ENCODE results near the gene OAS2. TPM values are rescaled to one million over a fixed set of nuclear protein-coding genes. Genes with fewer than 3 reads are reported as not detected.

The OAS2 gene
- total RNA-seq, 1 donor from 2014 or later: 94.2 TPM

DNA sequence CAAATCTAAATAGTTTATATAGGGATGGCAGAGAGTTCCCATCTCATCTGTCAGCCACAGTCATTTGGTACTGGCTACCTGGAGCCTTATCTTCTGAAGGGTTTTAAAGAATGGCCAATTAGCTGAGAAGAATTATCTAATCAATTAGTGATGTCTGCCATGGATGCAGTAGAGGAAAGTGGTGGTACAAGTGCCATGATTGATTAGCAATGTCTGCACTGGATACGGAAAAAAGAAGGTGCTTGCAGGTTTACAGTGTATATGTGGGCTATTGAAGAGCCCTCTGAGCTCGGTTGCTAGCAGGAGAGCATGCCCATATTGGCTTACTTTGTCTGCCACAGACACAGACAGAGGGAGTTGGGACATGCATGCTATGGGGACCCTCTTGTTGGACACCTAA lies 7.9 kb upstream of the OAS2 start:
- no peak overlapping the region for H2AFZ ChIP-seq (ENCODE audit: low read depth, low read length)
- no peak overlapping the region for H3K27ac ChIP-seq (ENCODE audit: low read depth, low read length)
- Mint-ChIP-seq H3K36me3 (ENCODE audit: low read depth, unreplicated experiment) (peaks cover 19% of the 10 kb centered on the region), H3K27ac (ENCODE audit: unreplicated experiment) (no peak overlapping the region), H3K27me3 (ENCODE audit: low read depth, unreplicated experiment) (peaks cover 32% of the 10 kb centered on the region), H3K9me3 (ENCODE audit: unreplicated experiment) (peaks cover 2% of the 10 kb centered on the region), H3K4me3 (ENCODE audit: unreplicated experiment) (no peak overlapping the region), H3K4me1 (ENCODE audit: low read depth, unreplicated experiment) (peaks cover 5% of the 10 kb centered on the region)
- H3K4me1 ChIP-seq (ENCODE audit: insufficient read depth, low read length): no peaks in the 10 kb centered on the region
- no peaks in the 10 kb centered on the region for H3K9me3 ChIP-seq (ENCODE audit: insufficient read depth, low read depth, low read length)
- no peaks in the 10 kb centered on the region for H3K36me3 ChIP-seq (ENCODE audit: insufficient read depth, low read length)
- H3K9ac ChIP-seq (ENCODE audit: low read length): no peak overlapping the region
- TF ChIP-seq, protein P1, sequence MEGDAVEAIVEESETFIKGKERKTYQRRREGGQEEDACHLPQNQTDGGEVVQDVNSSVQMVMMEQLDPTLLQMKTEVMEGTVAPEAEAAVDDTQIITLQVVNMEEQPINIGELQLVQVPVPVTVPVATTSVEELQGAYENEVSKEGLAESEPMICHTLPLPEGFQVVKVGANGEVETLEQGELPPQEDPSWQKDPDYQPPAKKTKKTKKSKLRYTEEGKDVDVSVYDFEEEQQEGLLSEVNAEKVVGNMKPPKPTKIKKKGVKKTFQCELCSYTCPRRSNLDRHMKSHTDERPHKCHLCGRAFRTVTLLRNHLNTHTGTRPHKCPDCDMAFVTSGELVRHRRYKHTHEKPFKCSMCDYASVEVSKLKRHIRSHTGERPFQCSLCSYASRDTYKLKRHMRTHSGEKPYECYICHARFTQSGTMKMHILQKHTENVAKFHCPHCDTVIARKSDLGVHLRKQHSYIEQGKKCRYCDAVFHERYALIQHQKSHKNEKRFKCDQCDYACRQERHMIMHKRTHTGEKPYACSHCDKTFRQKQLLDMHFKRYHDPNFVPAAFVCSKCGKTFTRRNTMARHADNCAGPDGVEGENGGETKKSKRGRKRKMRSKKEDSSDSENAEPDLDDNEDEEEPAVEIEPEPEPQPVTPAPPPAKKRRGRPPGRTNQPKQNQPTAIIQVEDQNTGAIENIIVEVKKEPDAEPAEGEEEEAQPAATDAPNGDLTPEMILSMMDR (IDR thresholded peaks at IDR 0.05; ENCODE audit: insufficient read depth, low read depth, low read length): no peak
- TF ChIP-seq EZH2 (IDR thresholded peaks at IDR 0.05; ENCODE audit: insufficient read depth, low read length): no peak
- DNase-seq (ENCODE audit: low read depth) (no peak), FAIRE-seq (no peak)
- H3K4me2 ChIP-seq (ENCODE audit: low read length): no peak overlapping the region
- H3K27me3 ChIP-seq (ENCODE audit: insufficient read depth, low read length): no peaks in the 10 kb centered on the region
- H3K4me3 ChIP-seq (ENCODE audit: insufficient read depth, low read depth, low read length): no peak overlapping the region
- no peaks in the 10 kb centered on the region for H3K79me2 ChIP-seq (ENCODE audit: insufficient read depth, low read length)
- H4K20me1 ChIP-seq (ENCODE audit: insufficient read depth, low read length): no peaks in the 10 kb centered on the region

DNA sequence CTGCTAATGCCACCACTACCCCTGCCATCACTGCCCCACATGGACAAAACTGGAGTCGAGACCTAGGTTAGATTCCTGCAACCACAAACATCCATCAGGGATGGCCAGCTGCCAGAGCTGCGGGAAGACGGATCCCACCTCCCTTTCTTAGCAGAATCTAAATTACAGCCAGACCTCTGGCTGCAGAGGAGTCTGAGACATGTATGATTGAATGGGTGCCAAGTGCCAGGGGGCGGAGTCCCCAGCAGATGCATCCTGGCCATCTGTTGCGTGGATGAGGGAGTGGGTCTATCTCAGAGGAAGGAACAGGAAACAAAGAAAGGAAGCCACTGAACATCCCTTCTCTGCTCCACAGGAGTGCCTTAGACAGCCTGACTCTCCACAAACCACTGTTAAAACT lies 7.1 kb upstream of the OAS2 start:
- peaks cover 28% of the 10 kb centered on the region for H3K27me3 Mint-ChIP-seq (ENCODE audit: low read depth, unreplicated experiment)
- H3K4me1 Mint-ChIP-seq (ENCODE audit: low read depth, unreplicated experiment): peaks cover 5% of the 10 kb centered on the region
- TF ChIP-seq EZH2 (IDR thresholded peaks at IDR 0.05; ENCODE audit: insufficient read depth, low read length): no peak
- peaks cover 2% of the 10 kb centered on the region for H3K9me3 Mint-ChIP-seq (ENCODE audit: unreplicated experiment)
- H3K27ac Mint-ChIP-seq (ENCODE audit: unreplicated experiment): no peak overlapping the region
- H3K79me2 ChIP-seq (ENCODE audit: insufficient read depth, low read length): no peaks in the 10 kb centered on the region
- H2AFZ ChIP-seq (ENCODE audit: low read depth, low read length): no peak overlapping the region
- no peak overlapping the region for H3K4me3 Mint-ChIP-seq (ENCODE audit: unreplicated experiment)
- no peak overlapping the region for H3K4me2 ChIP-seq (ENCODE audit: low read length)
- no peaks in the 10 kb centered on the region for H4K20me1 ChIP-seq (ENCODE audit: insufficient read depth, low read length)
- H3K27me3 ChIP-seq (ENCODE audit: insufficient read depth, low read length): no peaks in the 10 kb centered on the region
- no peaks in the 10 kb centered on the region for H3K36me3 ChIP-seq (ENCODE audit: insufficient read depth, low read length)
- FAIRE-seq: no peak
- H3K9ac ChIP-seq (ENCODE audit: low read length): no peak overlapping the region
- H3K9me3 ChIP-seq (ENCODE audit: insufficient read depth, low read depth, low read length): no peaks in the 10 kb centered on the region
- no peak overlapping the region for H3K27ac ChIP-seq (ENCODE audit: low read depth, low read length)
- DNase-seq (ENCODE audit: low read depth): no peak
- peaks cover 15% of the 10 kb centered on the region for H3K36me3 Mint-ChIP-seq (ENCODE audit: low read depth, unreplicated experiment)
- no peaks in the 10 kb centered on the region for H3K4me1 ChIP-seq (ENCODE audit: insufficient read depth, low read length)
- H3K4me3 ChIP-seq (ENCODE audit: insufficient read depth, low read depth, low read length): no peak overlapping the region

DNA sequence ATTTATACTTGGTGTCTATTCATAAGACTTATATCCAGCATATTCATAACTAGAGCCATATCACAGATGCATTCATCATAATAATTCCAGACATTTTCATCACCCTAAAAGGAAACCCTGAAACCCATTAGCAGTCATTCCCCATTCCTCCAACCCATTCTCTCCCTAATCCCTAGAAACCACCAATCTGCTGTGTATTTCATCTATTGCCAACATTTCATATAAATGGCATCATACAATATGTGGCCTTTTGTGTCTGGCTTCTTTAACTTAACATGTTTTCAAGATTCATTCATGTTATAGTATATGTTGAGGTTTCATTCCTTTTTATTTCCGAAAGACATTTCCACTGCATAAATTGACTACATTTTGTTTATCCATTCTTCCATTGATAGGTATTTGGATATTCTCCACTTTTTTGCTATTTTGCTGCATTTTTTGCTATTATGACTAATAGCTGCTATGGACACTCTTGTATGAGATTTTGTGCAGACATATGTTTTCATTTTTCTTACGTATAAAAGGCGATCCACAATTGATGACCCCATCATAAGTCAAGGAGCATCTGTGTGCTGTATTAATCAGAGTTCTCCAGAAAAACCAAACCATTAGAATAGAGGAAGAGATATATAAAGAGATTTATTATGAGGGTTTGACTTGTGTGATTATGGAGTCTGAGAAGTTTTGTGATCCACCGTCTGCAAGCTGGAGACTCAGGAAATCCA lies 5.1 kb upstream of the OAS2 start:
- no peaks in the 10 kb centered on the region for H3K79me2 ChIP-seq (ENCODE audit: insufficient read depth, low read length)
- Mint-ChIP-seq H3K27ac (ENCODE audit: unreplicated experiment) (no peak overlapping the region), H3K4me1 (ENCODE audit: low read depth, unreplicated experiment) (peaks cover 5% of the 10 kb centered on the region), H3K36me3 (ENCODE audit: low read depth, unreplicated experiment) (peaks cover 6% of the 10 kb centered on the region), H3K4me3 (ENCODE audit: unreplicated experiment) (no peak overlapping the region), H3K27me3 (ENCODE audit: low read depth, unreplicated experiment) (peaks cover 18% of the 10 kb centered on the region), H3K9me3 (ENCODE audit: unreplicated experiment) (peaks cover under 1% of the 10 kb centered on the region)
- TF ChIP-seq, protein P1 (IDR thresholded peaks at IDR 0.05; ENCODE audit: insufficient read depth, low read depth, low read length): no peak
- TF ChIP-seq EZH2 (IDR thresholded peaks at IDR 0.05; ENCODE audit: insufficient read depth, low read length): no peak
- H3K4me3 ChIP-seq (ENCODE audit: insufficient read depth, low read depth, low read length): no peak overlapping the region
- H4K20me1 ChIP-seq (ENCODE audit: insufficient read depth, low read length): no peaks in the 10 kb centered on the region
- no peak overlapping the region for H3K27ac ChIP-seq (ENCODE audit: low read depth, low read length)
- no peaks in the 10 kb centered on the region for H3K27me3 ChIP-seq (ENCODE audit: insufficient read depth, low read length)
- H2AFZ ChIP-seq (ENCODE audit: low read depth, low read length): no peak overlapping the region
- no peaks in the 10 kb centered on the region for H3K9me3 ChIP-seq (ENCODE audit: insufficient read depth, low read depth, low read length)
- no peaks in the 10 kb centered on the region for H3K36me3 ChIP-seq (ENCODE audit: insufficient read depth, low read length)
- H3K4me2 ChIP-seq (ENCODE audit: low read length): no peak overlapping the region
- FAIRE-seq (no peak), DNase-seq (ENCODE audit: low read depth) (no peak)
- no peaks in the 10 kb centered on the region for H3K4me1 ChIP-seq (ENCODE audit: insufficient read depth, low read length)
- no peak overlapping the region for H3K9ac ChIP-seq (ENCODE audit: low read length)
